GM10266 (cell line): ENCODE measurements around the gene SNCB.

Source experiments
- DNase-seq: peaks from one replicate; pipeline ENCODE4 v3.0.0; 2012; ENCODE audit errors: extremely low spot score
- TF ChIP-seq, protein P1 (sequence below): IDR thresholded peaks from 2 replicates; pipeline ENCODE4 v1.5.1; 2012; ENCODE audit warnings: mild to moderate bottlenecking, low read depth; ENCODE audit not compliant: control insufficient read depth, insufficient read depth; ENCODE audit errors: missing control alignments

The SNCB gene

DNA sequence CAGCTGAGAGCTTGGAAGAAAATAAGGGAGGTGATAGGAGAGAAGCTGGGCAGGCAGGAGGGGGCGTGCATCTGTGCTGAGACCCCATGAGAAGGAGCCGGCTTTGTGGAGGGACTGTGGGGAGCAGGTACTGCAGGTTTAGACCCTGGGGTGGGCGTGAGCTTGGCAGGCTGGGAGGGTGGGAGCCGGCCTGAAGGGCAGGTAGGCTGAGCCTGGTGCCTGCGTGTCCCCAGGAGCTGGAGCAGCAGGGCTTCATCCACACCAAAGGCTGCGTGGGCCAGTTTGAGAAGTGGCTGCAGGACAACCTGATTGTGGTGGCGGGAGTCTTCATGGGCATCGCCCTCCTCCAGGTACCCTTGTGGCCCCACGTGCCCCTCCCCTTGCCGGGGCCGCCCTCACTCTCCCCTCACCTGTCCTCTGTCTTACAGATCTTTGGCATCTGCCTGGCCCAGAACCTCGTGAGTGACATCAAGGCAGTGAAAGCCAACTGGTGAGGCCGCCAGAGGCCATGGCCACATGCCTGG, 26.2 kb upstream of the SNCB start:
- DNase-seq, result no peak
- TF ChIP-seq, protein P1, sequence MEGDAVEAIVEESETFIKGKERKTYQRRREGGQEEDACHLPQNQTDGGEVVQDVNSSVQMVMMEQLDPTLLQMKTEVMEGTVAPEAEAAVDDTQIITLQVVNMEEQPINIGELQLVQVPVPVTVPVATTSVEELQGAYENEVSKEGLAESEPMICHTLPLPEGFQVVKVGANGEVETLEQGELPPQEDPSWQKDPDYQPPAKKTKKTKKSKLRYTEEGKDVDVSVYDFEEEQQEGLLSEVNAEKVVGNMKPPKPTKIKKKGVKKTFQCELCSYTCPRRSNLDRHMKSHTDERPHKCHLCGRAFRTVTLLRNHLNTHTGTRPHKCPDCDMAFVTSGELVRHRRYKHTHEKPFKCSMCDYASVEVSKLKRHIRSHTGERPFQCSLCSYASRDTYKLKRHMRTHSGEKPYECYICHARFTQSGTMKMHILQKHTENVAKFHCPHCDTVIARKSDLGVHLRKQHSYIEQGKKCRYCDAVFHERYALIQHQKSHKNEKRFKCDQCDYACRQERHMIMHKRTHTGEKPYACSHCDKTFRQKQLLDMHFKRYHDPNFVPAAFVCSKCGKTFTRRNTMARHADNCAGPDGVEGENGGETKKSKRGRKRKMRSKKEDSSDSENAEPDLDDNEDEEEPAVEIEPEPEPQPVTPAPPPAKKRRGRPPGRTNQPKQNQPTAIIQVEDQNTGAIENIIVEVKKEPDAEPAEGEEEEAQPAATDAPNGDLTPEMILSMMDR, result no peak

DNA sequence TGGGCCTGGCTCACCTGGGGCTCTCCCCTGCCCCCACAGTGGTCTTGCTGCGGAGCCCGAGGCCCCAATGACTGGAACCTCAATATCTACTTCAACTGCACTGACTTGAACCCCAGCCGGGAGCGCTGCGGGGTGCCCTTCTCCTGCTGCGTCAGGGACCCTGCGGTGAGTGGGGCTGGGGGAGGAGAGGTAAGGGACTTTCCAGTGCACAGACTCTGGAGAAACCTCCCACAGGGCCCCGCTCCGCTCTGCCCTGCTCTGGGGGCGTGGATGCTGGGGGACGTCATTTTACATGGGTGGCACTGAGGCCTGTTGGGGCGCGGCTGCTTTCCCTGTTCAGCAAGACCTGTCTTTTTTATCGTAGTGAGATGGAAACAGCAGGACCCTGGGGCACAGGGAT, 24.5 kb upstream of the SNCB start:
- TF ChIP-seq, protein P1, result no peak

DNA sequence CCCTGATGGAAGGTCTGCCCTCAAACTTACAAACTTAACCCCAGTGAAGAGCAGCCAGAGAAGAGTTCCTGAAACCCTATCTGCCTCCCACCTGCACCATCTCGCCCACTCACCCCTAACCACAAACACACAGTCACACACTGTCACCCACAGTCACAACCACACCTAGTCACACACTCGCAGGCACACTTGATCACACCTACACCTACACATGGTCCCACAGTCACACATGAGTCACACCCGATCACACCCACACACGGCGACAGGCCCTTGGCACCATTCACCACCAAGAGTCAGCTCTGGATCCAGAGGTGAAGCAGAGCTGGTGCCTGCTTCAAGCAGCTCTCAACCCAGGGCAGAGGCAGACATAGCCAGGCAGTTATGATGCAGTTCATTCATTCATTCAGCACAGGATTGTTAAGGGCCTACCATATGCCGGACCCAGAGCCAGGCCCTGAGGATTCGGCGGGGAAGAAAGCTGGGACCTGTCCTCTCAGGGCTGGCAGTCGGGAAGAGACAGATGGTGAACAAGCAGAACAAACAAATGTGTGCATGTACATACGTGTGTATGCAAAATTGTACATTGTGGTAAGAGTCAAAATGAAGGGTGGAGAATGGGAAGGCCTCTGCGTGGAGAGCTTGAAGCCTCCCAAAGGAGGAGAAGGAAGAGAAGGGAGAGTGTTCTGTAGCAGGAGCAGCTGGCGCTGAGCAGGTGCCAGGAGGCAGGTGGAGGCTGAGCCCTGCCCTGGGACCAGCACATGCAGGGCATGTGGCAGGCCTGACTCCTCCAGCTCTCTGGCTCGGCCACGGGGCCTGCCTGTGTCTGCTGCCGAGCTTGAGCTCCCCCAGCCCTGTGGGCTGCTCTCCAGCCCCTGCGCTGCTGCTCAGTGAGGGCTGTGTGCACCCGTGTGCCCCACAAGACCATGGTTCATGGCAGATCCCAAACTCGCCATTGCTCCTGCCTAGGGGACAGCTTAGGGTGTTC, 23.4 kb upstream of the SNCB start:
- DNase-seq, result no peak
- TF ChIP-seq, protein P1, result no peak

More for the DNA sequence above, 24.5 kb upstream of the SNCB start:
- DNase-seq, result no peak

DNA sequence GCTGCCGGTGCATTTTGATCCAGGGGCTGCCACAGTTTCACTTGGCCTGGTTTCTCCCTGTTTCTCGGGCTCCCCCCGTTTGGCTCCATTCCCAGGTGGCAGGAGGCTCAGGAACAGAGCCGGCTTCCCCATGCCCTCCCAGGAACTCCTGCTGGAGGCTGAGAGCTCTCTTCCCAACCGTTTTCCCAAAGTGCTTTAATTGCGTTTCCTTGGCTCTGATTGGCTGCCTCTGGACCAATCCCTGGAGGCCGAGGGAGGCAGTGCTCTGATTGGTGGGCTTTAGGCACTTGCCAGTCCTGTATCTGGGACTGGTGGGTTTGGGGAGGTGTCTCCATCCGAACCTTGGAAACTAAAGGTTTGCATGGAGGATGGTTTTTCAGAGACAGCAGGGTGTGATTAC, 21.8 kb upstream of the SNCB start:
- no peak for DNase-seq
- TF ChIP-seq, protein P1, result no peak

DNA sequence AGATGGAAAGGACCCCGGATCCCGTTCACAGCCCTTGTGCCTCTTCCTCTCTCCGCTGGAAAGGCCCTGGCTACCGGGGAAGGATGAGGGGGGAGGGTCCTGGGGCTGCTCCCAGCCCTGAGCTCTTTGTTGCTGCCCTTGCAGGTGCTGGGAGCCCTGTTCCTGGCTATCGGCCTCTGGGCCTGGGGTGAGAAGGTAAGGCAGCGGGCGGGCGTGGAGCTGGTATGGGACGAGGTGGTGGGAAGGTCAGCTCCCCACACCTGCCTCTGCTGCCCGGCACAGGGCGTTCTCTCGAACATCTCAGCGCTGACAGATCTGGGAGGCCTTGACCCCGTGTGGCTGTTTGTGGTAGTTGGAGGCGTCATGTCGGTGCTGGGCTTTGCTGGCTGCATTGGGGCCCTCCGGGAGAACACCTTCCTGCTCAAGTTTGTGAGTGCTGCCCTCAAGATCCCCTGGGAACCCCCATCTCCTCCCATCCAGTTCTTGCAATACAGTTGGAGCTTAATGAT, 21.2 kb upstream of the SNCB start:
- TF ChIP-seq, protein P1, result no peak
- DNase-seq, result no peak

DNA sequence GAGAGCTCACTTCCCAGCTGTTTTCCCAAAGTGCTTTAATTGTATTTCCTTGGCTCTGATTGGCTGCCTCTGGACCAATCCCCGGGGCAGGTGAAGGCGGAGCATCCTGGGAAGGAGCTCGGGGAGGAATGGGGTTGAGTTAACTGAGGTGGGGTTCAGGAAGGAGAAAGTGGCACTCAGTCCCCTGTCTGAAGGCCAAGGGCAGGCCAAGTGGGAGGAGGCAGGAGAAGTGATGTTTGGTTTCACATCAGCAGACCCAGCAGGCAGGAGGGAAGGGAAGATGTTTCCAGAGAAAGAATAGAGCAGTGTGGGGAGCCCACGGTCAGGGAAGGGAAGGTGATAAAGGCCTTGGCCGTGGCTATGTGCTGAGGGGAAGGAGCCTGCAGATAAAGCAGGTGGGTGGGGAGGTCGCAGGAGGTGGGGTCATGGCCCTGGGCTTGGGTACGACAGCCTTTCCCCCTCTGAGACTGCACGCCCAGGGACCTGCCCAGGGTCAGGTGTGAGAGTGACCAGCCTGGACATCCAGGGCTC, 20.1 kb upstream of the SNCB start:
- TF ChIP-seq, protein P1, result no peak
- DNase-seq, result no peak

DNA sequence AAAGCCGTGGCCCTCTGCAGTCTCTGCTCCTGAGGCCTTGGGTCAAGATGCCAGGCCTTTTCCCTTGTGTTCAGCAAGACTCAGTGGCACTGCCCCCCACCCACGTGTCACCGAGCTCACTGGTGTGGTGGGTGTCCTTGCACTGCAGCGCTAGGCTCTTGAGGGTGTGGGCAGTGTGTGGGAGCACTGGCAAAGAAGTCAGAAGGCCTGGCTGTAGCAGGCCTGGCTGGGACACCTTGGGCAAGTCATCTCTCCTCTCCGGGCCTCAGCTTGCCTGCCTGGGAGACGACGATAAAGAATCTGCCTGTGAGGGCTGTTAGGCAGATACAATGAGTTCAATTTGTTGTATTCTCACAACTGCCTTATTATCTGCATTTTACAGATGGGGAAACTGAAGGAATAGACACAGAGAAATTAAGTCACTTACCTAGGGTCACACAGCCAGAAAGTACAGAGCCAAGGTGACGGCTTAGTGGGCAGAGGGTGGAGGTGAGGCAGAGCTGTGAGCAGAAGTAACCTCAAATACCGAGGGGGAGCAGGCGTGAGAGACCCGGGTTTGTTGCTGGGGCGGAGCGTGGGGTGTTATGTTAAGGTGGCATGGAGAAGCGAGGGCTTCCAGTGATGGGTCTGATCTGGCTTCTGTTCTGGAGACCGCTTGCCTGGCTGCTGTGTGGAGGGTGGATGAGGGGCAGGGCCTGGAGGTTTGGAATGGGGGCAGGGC, 18.3 kb upstream of the SNCB start:
- TF ChIP-seq, protein P1, result no peak
- DNase-seq, result no peak
